Measurements from ENCODE around the gene PLCB1.

DNA sequence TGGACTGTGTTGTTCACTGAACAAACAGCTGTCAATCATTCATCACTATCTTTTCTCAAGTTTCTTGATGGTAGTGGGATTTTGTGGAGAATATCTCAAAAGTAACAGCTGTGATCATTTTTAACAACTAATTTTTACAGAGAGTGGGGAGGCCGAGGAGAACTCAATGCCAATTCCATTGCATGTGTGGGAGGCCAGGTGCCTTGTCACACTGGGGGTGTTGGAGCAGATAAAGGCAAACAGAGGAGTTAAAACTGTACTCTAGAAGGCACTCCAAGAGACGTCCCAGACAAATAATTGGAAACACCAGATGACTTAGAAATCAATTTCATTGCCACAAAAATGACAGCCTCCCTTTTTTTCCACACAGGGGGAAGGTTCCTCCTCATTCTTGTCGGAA lies 669.6 kb downstream of the PLCB1 start:
- no peak for TF ChIP-seq EZH2 (IDR thresholded peaks at IDR 0.05; ENCODE audit: low read depth)
- no peak for TF ChIP-seq CTCF (conservative IDR thresholded peaks at IDR 0.05)

All from PC-9 (cell line).